Suprapubic skin (tissue), 4 donors: ENCODE results near the gene PHACTR1.

Experiments
- CTCF ChIP-seq, 2 donors: fragments of 200-600 bp in 1 of 2; fragments of 450-650 bp in 1 of 2; sonication (generic) in 1 of 2; IDR thresholded peaks; one replicate each; pipeline ENCODE4 v1.5.1; 2016 to 2019; ENCODE audit warnings: antibody characterized with exemption in 2 of 2, mild to moderate bottlenecking in 1 of 2, moderate library complexity in 1 of 2
- EP300 ChIP-seq: sonication (generic); formaldehyde crosslinking; IDR thresholded peaks from one replicate; pipeline ENCODE4 v1.6.1; 2017; ENCODE audit warnings: antibody characterized with exemption
- POLR2A ChIP-seq, 2 donors: fragments of 450-650 bp; IDR thresholded peaks; one replicate each; pipeline ENCODE4 v1.6.1; 2017; ENCODE audit warnings: antibody characterized with exemption in 2 of 2, mild to moderate bottlenecking in 2 of 2, moderate library complexity in 2 of 2
- POLR2AphosphoS5 ChIP-seq, 3 donors: sonication (generic); formaldehyde crosslinking; IDR thresholded peaks; one replicate each; pipeline ENCODE4 v1.6.1; 2017; ENCODE audit warnings: antibody characterized with exemption in 3 of 3

GRCh38 chr6:13044896-13045295 lies 328.3 kb downstream of the PHACTR1 start:
- no peak for TF ChIP-seq CTCF (IDR thresholded peaks at IDR 0.05)
- TF ChIP-seq POLR2A (IDR thresholded peaks at IDR 0.05), result no peak
- TF ChIP-seq POLR2AphosphoS5 (IDR thresholded peaks at IDR 0.05), result no peak
- TF ChIP-seq EP300, result no peak
